Stimulated activated naive CD8-positive, alpha-beta T cell treated with anti-CD3 and anti-CD28 coated beads, Interleukin-15, amount 100 ng/mL, for 72 hours (primary cell): ENCODE measurements around the gene MPZL1.
"Not testable (repeated sequence)": the region's sequence is repeated elsewhere in the genome, so short reads cannot be mapped to it uniquely, and the experiment has no call there.

Experiments used
- ATAC-seq: fragments of 150-1000 bp; cut with Tn5 transposase; 2 replicates; pipeline ENCODE4 v1.10.0; 2021; ENCODE audit warnings: mild to moderate bottlenecking, moderate library complexity
- DNase-seq, 2 donors: peaks; one replicate each; pipeline ENCODE4 v3.0.0; 2021 to 2022
- H3K27ac Mint-ChIP-seq, 2 donors: one replicate each; pipeline ENCODE4 v1.8.0; 2022; ENCODE audit warnings: mild to moderate bottlenecking in 2 of 2, mixed read lengths in 2 of 2, moderate library complexity in 2 of 2
- H3K27me3 Mint-ChIP-seq: one replicate; pipeline ENCODE4 v1.8.0; 2022; ENCODE audit warnings: mixed read lengths
- H3K4me1 Mint-ChIP-seq: one replicate; pipeline ENCODE4 v1.8.0; 2022; ENCODE audit warnings: mild to moderate bottlenecking, mixed read lengths
- H3K4me3 Mint-ChIP-seq, 2 donors: one replicate each; pipeline ENCODE4 v1.8.0; 2022; ENCODE audit warnings: mild to moderate bottlenecking in 2 of 2, mixed read lengths in 2 of 2, moderate library complexity in 1 of 2
- H3K9me3 Mint-ChIP-seq, 2 donors: one replicate each; pipeline ENCODE4 v1.8.0; 2022; ENCODE audit warnings: mixed read lengths in 2 of 2

The MPZL1 gene

GRCh38 chr1:167791281-167792187 is 69.8 kb downstream of the MPZL1 start:
- DNase-seq: no peak

GRCh38 chr1:167792188-167792565 is 70.4 kb downstream of the MPZL1 start:
- ATAC-seq: no peak
- Mint-ChIP-seq H3K27ac (no peak overlapping the region), H3K4me3 (no peak overlapping the region), H3K9me3 (no peaks in the 10 kb centered on the region), H3K27me3 (no peaks in the 10 kb centered on the region), H3K4me1 (peaks cover 14% of the 10 kb centered on the region)
- no peak for DNase-seq

More at GRCh38 chr1:167791281-167792187, 69.8 kb downstream of the MPZL1 start:
- H3K4me1 Mint-ChIP-seq: peaks cover 10% of the 10 kb centered on the region
- ATAC-seq: no peak
- no peak overlapping the region for H3K4me3 Mint-ChIP-seq
- peak overlapping the region in 1 of 2 donors; percentile 60 for H3K27ac Mint-ChIP-seq
- no peaks in the 10 kb centered on the region for H3K27me3 Mint-ChIP-seq
- no peaks in the 10 kb centered on the region for H3K9me3 Mint-ChIP-seq

DNA sequence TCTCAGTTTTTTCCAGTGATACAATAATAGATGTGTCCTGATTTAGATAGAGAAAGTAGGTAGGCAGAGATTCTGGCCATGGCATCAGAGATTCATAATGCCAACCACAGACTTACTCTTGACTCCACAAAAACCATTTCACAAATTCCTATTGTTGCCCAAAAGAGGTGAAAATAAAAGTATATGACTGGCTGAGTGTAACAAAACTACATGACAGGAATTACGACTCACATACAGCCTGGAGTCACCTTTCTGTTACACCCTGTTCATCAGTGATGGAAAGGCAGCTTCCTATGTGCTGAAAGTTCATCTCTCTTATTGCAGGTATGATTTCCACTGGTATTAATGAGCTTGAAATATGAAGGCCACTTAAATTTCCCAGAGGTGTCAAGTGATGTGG is 72.3 kb downstream of the MPZL1 start:
- Mint-ChIP-seq H3K4me3 (no peak overlapping the region), H3K27ac (no peak overlapping the region), H3K4me1 (peaks cover 11% of the 10 kb centered on the region), H3K9me3 (no peaks in the 10 kb centered on the region), H3K27me3 (no peaks in the 10 kb centered on the region)
- no peak for DNase-seq
- ATAC-seq: no peak

GRCh38 chr1:167795810-167796740 is 74.3 kb downstream of the MPZL1 start:
- Mint-ChIP-seq H3K27ac (no peak overlapping the region), H3K27me3 (no peaks in the 10 kb centered on the region)

DNA sequence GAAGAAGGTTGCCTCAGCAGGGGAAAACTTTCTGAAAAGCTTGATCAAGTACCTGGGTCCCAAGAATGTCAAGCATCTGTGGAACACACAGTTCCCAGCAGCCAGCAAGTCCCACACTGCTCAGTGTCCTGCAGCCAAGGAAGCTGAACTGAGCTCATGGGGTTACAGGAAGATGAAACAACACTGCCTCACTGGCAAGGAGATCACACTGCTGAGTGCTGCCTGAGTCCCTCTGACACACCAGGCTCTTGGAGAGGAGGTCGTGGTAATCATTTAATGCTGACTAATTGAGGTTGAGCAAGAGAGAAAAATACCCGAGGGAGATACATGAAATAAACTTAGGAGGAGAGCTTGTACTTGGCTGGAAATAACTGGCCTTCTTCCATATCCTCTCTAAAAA is 75.2 kb downstream of the MPZL1 start:
- H3K27ac Mint-ChIP-seq: no peak overlapping the region
- no peak for DNase-seq
- peaks cover 6% of the 10 kb centered on the region for H3K4me1 Mint-ChIP-seq
- no peaks in the 10 kb centered on the region for H3K9me3 Mint-ChIP-seq
- H3K4me3 Mint-ChIP-seq: no peak overlapping the region
- H3K27me3 Mint-ChIP-seq: no peaks in the 10 kb centered on the region
- peak; percentile 66 for ATAC-seq

More at GRCh38 chr1:167795810-167796740, 74.3 kb downstream of the MPZL1 start:
- Mint-ChIP-seq H3K4me3 (no peak overlapping the region), H3K4me1 (peaks cover 6% of the 10 kb centered on the region), H3K9me3 (no peaks in the 10 kb centered on the region)
- DNase-seq (no peak), ATAC-seq (no peak)

DNA sequence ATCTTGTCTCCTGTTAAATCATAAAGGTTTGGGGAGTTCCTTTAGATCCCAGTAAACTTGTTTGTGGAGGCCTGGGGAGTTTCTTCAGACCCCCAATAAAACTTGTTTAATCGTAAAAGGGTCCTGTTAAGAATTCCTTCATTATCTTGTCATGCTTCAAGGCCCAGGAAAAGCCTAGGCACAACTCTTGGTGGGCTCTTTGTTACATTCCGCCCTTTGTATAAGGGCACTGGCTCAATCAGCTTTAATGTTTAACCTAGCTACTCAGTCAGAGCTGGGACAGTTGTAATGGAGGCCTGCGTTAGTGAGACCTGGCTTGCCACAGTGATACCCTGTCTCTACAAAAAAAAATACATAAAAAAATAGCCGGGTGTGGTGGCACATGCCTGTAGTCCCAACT is 77.2 kb downstream of the MPZL1 start:
- no peak for ATAC-seq
- no peaks in the 10 kb centered on the region for H3K9me3 Mint-ChIP-seq
- no peak overlapping the region for H3K4me3 Mint-ChIP-seq
- peaks cover 17% of the 10 kb centered on the region for H3K4me1 Mint-ChIP-seq
- no peak for DNase-seq
- no peaks in the 10 kb centered on the region for H3K27me3 Mint-ChIP-seq
- no peak overlapping the region for H3K27ac Mint-ChIP-seq

DNA sequence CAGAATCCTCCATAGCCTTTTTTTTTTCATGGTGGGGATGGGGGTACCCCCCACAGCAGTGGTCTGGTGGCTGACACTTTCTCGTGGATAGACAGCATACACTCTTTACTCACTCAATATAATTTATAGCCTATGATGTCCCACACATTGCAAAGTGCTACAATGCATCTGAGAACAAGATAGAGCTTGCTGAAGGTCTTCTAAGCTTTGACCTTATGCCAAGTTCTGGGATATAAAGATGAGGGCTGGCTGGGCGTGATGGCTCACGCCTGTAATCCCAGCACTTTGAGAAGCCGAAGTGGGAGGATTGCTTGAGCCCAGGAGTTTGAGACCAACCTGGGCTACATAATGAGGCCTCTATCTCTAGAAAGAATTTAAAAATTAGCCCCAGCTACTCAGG is 78.0 kb downstream of the MPZL1 start:
- no peaks in the 10 kb centered on the region for H3K9me3 Mint-ChIP-seq
- ATAC-seq: no peak

GRCh38 chr1:167800251-167800650 is 78.5 kb downstream of the MPZL1 start:
- Mint-ChIP-seq H3K9me3 (no peaks in the 10 kb centered on the region), H3K27ac (no peak overlapping the region), H3K4me3 (no peak overlapping the region), H3K4me1 (peaks cover 30% of the 10 kb centered on the region), H3K27me3 (no peaks in the 10 kb centered on the region)
- DNase-seq: no peak
- no peak for ATAC-seq

More for the DNA sequence above, 78.0 kb downstream of the MPZL1 start:
- DNase-seq: no peak
- Mint-ChIP-seq H3K27me3 (no peaks in the 10 kb centered on the region), H3K27ac (no peak overlapping the region), H3K4me3 (no peak overlapping the region), H3K4me1 (peaks cover 25% of the 10 kb centered on the region)

GRCh38 chr1:167802235-167802634 is 80.5 kb downstream of the MPZL1 start:
- DNase-seq (no peak), ATAC-seq (no peak)
- Mint-ChIP-seq H3K27ac (no peak overlapping the region), H3K27me3 (no peaks in the 10 kb centered on the region), H3K4me3 (no peak overlapping the region), H3K4me1 (peaks cover 35% of the 10 kb centered on the region), H3K9me3 (no peaks in the 10 kb centered on the region)

DNA sequence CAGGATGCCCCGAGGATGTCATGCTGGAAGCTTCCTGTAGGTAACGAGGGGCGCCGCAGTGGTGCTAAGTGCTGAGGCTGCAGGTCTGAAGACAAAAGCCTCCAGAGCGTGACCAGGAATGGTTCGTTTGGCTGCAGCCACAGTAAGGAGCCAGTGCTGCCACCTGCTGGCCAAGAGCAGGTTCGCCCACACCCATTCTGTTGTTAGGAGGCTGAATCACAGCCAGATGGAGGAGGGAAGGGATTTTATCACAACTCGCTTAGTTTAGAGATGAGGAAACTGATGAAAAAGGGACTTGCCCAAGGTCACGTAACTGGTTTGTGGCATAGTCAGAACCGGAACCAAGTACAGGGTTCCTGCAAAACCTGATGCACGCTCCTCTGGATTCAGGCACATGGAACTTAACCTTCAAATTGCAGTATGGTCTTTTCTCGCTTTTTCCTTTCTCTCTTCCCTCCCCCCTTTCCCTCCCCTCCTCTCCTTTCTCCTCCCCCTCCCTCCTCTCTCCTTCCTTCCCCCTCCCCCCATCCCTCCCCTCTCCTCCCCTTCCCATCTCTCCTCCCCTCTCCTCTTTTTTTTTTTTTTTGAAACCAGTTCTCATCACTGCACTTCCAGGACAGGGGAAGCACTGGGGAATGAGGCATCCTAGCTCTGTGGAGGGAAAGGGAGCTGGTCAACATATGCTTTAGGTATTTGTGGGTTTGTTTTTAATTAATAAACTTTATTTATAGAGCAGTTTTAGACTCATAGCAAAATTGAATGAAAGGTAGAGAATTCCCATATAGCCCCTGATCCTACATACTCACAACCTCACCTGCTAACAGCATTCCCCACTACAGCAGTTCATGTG is 81.8 kb downstream of the MPZL1 start:
- Mint-ChIP-seq H3K4me3 (peak overlapping the region; percentile 58 to 66), H3K27me3 (no peaks in the 10 kb centered on the region), H3K9me3 (no peaks in the 10 kb centered on the region), H3K27ac (peak overlapping the region in 1 of 2 donors; percentile 53), H3K4me1 (peaks cover 33% of the 10 kb centered on the region)
- ATAC-seq (peak; percentile 93), DNase-seq (peak; percentile 82 to 91)

- peaks cover 33% of the 10 kb centered on the region for H3K4me1 Mint-ChIP-seq
- DNase-seq (peak in 1 of 2 donors; percentile 26), ATAC-seq (peak; percentile 69)
- peak overlapping the region in 1 of 2 donors; percentile 34 for H3K4me3 Mint-ChIP-seq
- no peaks in the 10 kb centered on the region for H3K9me3 Mint-ChIP-seq
- no peaks in the 10 kb centered on the region for H3K27me3 Mint-ChIP-seq
- peak overlapping the region in 1 of 2 donors; percentile 6 for H3K27ac Mint-ChIP-seq
Observed at GRCh38 chr1:167805041-167805556, 83.3 kb downstream of the MPZL1 start.

DNA sequence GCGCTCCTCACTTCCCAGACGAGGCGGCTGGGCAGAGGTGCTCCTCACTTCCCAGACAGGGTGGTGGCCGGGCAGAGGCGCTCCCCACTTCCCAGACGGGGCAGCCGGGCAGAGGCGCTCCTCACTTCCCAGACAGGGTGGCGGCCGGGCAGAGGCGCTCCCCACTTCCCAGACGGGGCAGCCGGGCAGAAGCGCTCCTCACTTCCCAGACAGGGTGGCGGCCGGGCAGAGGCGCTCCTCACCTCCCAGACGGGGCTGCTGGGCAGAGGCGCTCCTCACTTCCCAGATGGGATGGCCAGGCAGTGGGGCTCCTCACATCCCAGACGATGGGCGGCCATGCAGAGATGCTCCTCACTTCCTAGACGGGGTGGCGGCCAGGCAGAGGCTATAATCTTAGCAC is 84.5 kb downstream of the MPZL1 start:
- not testable (repeated sequence) for H3K4me3 Mint-ChIP-seq, H3K27ac Mint-ChIP-seq, H3K9me3 Mint-ChIP-seq

GRCh38 chr1:167806676-167807075 is 84.9 kb downstream of the MPZL1 start:
- H3K4me1 Mint-ChIP-seq: peaks cover 33% of the 10 kb centered on the region
- H3K27ac Mint-ChIP-seq, H3K4me3 Mint-ChIP-seq, H3K9me3 Mint-ChIP-seq, DNase-seq, ATAC-seq, H3K27me3 Mint-ChIP-seq: not testable (repeated sequence)

More for the DNA sequence above, 84.5 kb downstream of the MPZL1 start:
- H3K4me1 Mint-ChIP-seq: peaks cover 33% of the 10 kb centered on the region
- not testable (repeated sequence) for H3K27me3 Mint-ChIP-seq, ATAC-seq, DNase-seq

- ATAC-seq (no peak), DNase-seq (no peak)
- H3K4me1 Mint-ChIP-seq: peaks cover 31% of the 10 kb centered on the region
- no peak overlapping the region for H3K4me3 Mint-ChIP-seq
- H3K27ac Mint-ChIP-seq: no peak overlapping the region
- H3K9me3 Mint-ChIP-seq: peaks cover 6 to 19% of the 10 kb centered on the region in 2 donors
- H3K27me3 Mint-ChIP-seq: no peaks in the 10 kb centered on the region
Observed at GRCh38 chr1:167808104-167808503, 86.3 kb downstream of the MPZL1 start.

DNA sequence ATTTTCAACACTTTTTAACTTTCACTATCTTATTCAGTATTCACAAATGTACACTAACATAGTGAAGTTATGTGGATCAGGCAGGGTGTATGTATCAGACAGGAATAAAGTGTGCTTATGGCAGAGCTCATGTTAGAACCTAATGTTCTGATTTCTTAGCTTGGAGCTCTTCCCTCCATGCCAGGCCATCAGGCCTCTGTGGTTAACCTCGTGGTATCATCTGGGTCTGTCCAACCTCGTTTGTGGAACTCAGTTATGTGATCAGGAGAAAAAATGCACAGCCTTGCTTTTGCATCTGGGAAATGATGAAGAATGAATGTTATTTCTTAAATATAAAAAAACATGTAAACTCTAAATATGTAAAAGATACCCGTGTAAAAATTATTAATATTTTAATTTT is 86.9 kb downstream of the MPZL1 start:
- H3K27me3 Mint-ChIP-seq: no peaks in the 10 kb centered on the region
- H3K4me3 Mint-ChIP-seq: no peak overlapping the region
- no peak for ATAC-seq
- DNase-seq: no peak
- H3K9me3 Mint-ChIP-seq: peaks cover 12 to 22% of the 10 kb centered on the region in 2 donors
- H3K4me1 Mint-ChIP-seq: peaks cover 25% of the 10 kb centered on the region
- no peak overlapping the region for H3K27ac Mint-ChIP-seq
